Measurements from ENCODE around the gene AKAP13. TPM values are rescaled to one million over a fixed set of nuclear protein-coding genes. Genes with fewer than 3 reads are reported as not detected.
"Not testable (repeated sequence)": the region's sequence is repeated elsewhere in the genome, so short reads cannot be mapped to it uniquely, and the experiment has no call there.

Gene AKAP13
- total RNA-seq, 1 donor from 2014 or later: 450 TPM

GRCh38 chr15:85350395-85350794 lies 30.0 kb upstream of the AKAP13 start:
- no peak for TF ChIP-seq CTCF (IDR thresholded peaks at IDR 0.05)
- H3K27ac ChIP-seq: no peak overlapping the region
- intact Hi-C loops (cut with DNase I): no loop called here
- DNase-seq (no peak), ATAC-seq (no peak)
- no peaks in the 10 kb centered on the region for H3K4me1 ChIP-seq
- no peaks in the 10 kb centered on the region for H3K27me3 ChIP-seq
- H3K36me3 ChIP-seq: no peaks in the 10 kb centered on the region
- H3K9me3 ChIP-seq: no peaks in the 10 kb centered on the region
- no peak overlapping the region for H3K4me3 ChIP-seq

- ATAC-seq; H3K9me3 ChIP-seq; H3K27me3 ChIP-seq; H3K36me3 ChIP-seq; intact Hi-C loops (cut with DNase I); DNase-seq; H3K4me1 ChIP-seq; H3K4me3 ChIP-seq; H3K27ac ChIP-seq: not testable (repeated sequence)
These were observed 28.9 kb upstream of the AKAP13 start for GRCh38 chr15:85351501-85351900.

GRCh38 chr15:85351965-85352364 lies 28.4 kb upstream of the AKAP13 start:
- Histone ChIP-seq H3K9me3 (no peaks in the 10 kb centered on the region), H3K4me1 (no peaks in the 10 kb centered on the region), H3K27me3 (no peaks in the 10 kb centered on the region), H3K36me3 (no peaks in the 10 kb centered on the region), H3K27ac (no peak overlapping the region), H3K4me3 (no peak overlapping the region)
- ATAC-seq: no peak
- no peak for TF ChIP-seq CTCF (IDR thresholded peaks at IDR 0.05)
- DNase-seq: no peak
- intact Hi-C loops (cut with DNase I): no loop called here

GRCh38 chr15:85353516-85353915 lies 26.9 kb upstream of the AKAP13 start:
- H3K36me3 ChIP-seq: no peaks in the 10 kb centered on the region
- no peak overlapping the region for H3K4me3 ChIP-seq
- ATAC-seq (no peak), DNase-seq (no peak)
- H3K4me1 ChIP-seq: peaks cover 10% of the 10 kb centered on the region
- intact Hi-C loops (cut with DNase I): no loop called here
- no peaks in the 10 kb centered on the region for H3K9me3 ChIP-seq
- H3K27me3 ChIP-seq: no peaks in the 10 kb centered on the region
- H3K27ac ChIP-seq: no peak overlapping the region
- TF ChIP-seq CTCF (IDR thresholded peaks at IDR 0.05): no peak

GRCh38 chr15:85354461-85354860 lies 25.9 kb upstream of the AKAP13 start:
- H3K36me3 ChIP-seq: no peaks in the 10 kb centered on the region
- intact Hi-C loops (cut with DNase I): no loop called here
- ATAC-seq (no peak), DNase-seq (no peak)
- H3K4me1 ChIP-seq: peaks cover 10% of the 10 kb centered on the region
- H3K4me3 ChIP-seq: no peak overlapping the region
- TF ChIP-seq CTCF (IDR thresholded peaks at IDR 0.05): no peak
- H3K27ac ChIP-seq: no peak overlapping the region
- no peaks in the 10 kb centered on the region for H3K9me3 ChIP-seq
- H3K27me3 ChIP-seq: no peaks in the 10 kb centered on the region

GRCh38 chr15:85354948-85355347 lies 25.5 kb upstream of the AKAP13 start:
- ATAC-seq: no peak
- intact Hi-C loops (cut with DNase I): no loop called here

More at GRCh38 chr15:85354948-85355347, 25.5 kb upstream of the AKAP13 start:
- DNase-seq: no peak
- no peaks in the 10 kb centered on the region for H3K36me3 ChIP-seq
- TF ChIP-seq CTCF (IDR thresholded peaks at IDR 0.05): no peak
- H3K27me3 ChIP-seq: no peaks in the 10 kb centered on the region
- peaks cover 10% of the 10 kb centered on the region for H3K4me1 ChIP-seq
- H3K27ac ChIP-seq: no peak overlapping the region
- no peaks in the 10 kb centered on the region for H3K9me3 ChIP-seq
- H3K4me3 ChIP-seq: no peak overlapping the region
